IMR-90 (cell line): ENCODE measurements around the gene CELF6. TPM values are rescaled to one million over a fixed set of nuclear protein-coding genes. Genes with fewer than 3 reads are reported as not detected.

ENCODE experiments used
- ATAC-seq: fragments of 200-7000 bp; cut with Tn5 transposase; 2 replicates; pipeline ENCODE4 v1.9.1; 2020; ENCODE audit warnings: low read depth, mild to moderate bottlenecking, moderate library complexity
- BruUV-seq: library from RNA; stranded (reverse); fragments of 400-500 nt; replicated peaks from 2 replicates; lab custom pipeline; 2021; lab: Mats Ljungman, UMichigan
- CTCF ChIA-PET: fragments of 300-600 bp; formaldehyde crosslinking; extraction: SDS; loops from one replicate; lab custom pipeline; 2021; ENCODE audit warnings: antibody characterized with exemption; lab: Yijun Ruan, JAX
- POLR2A ChIA-PET: fragments of 300-600 bp; sonication (Branson Sonifier 250); formaldehyde crosslinking; loops from one replicate; lab custom pipeline; 2022; ENCODE audit warnings: antibody characterized with exemption; ENCODE audit not compliant: unreplicated experiment; lab: Charles Lee
- DNase-seq: peaks from one replicate; pipeline ENCODE4 v3.0.0; 2013
- H2AFZ ChIP-seq: replicated peaks from 2 replicates; pipeline ENCODE3; 2013; ENCODE audit warnings: low read length, mild to moderate bottlenecking; ENCODE audit not compliant: poor library complexity
- H2AK5ac ChIP-seq: 2 replicates; pipeline ENCODE4 v1.6.1; 2013; ENCODE audit warnings: low read depth, low read length, inconsistent platforms
- H2AK9ac ChIP-seq: replicated peaks from 2 replicates; pipeline ENCODE3; 2013; ENCODE audit warnings: mild to moderate bottlenecking, low read depth, low read length, moderate library complexity; ENCODE audit not compliant: poor library complexity
- H2BK120ac ChIP-seq: 2 replicates; pipeline ENCODE4 v1.6.1; 2013; ENCODE audit warnings: low read depth, low read length, inconsistent platforms
- H2BK15ac ChIP-seq: 3 replicates; pipeline ENCODE4 v1.6.1; 2013; ENCODE audit warnings: low read depth, low read length, inconsistent platforms
- H2BK20ac ChIP-seq: 2 replicates; pipeline ENCODE4 v1.6.1; 2013; ENCODE audit warnings: low read depth, mild to moderate bottlenecking, inconsistent platforms, low read length, moderate library complexity
- H2BK5ac ChIP-seq: 2 replicates; pipeline ENCODE4 v1.6.1; 2013; ENCODE audit warnings: mild to moderate bottlenecking, low read depth, low read length, inconsistent platforms; ENCODE audit not compliant: poor library complexity, severe bottlenecking
- H3K14ac ChIP-seq: replicated peaks from 2 replicates; pipeline ENCODE4 v1.6.1; 2013; ENCODE audit warnings: low read depth, low read length, inconsistent platforms
- H3K18ac ChIP-seq: 2 replicates; pipeline ENCODE4 v1.6.1; 2013; ENCODE audit warnings: low read depth, low read length, control low read depth
- H3K23ac ChIP-seq: 2 replicates; pipeline ENCODE4 v1.6.1; 2013; ENCODE audit warnings: low read depth, low read length, inconsistent platforms
- H3K27ac ChIP-seq: 2 replicates; pipeline ENCODE4 v1.5.1; 2013; ENCODE audit warnings: mild to moderate bottlenecking, control low read depth, low read length; ENCODE audit not compliant: insufficient read depth
- H3K27me3 ChIP-seq: 2 replicates; pipeline ENCODE4 v1.6.1; 2013; ENCODE audit warnings: low read length; ENCODE audit not compliant: control insufficient read depth, insufficient read depth
- H3K36me3 ChIP-seq: 2 replicates; pipeline ENCODE4 v1.6.1; 2013; ENCODE audit warnings: low read length, mixed read lengths; ENCODE audit not compliant: control insufficient read depth, insufficient read depth
- H3K4ac ChIP-seq: 2 replicates; pipeline ENCODE4 v1.6.1; 2013; ENCODE audit warnings: low read depth, low read length, inconsistent platforms
- H3K4me1 ChIP-seq: 2 replicates; pipeline ENCODE4 v1.6.1; 2013; ENCODE audit warnings: low read length, mixed read lengths; ENCODE audit not compliant: control insufficient read depth, insufficient read depth
- H3K4me2 ChIP-seq: 2 replicates; pipeline ENCODE4 v1.6.1; 2013; ENCODE audit warnings: low read depth, mild to moderate bottlenecking, control low read depth, low read length, moderate library complexity
- H3K4me3 ChIP-seq: 2 replicates; pipeline ENCODE4 v1.5.1; 2013; ENCODE audit warnings: low read depth, mild to moderate bottlenecking, control low read depth, low read length, moderate library complexity; ENCODE audit not compliant: insufficient read depth
- H3K56ac ChIP-seq: 2 replicates; pipeline ENCODE4 v1.6.1; 2013; ENCODE audit warnings: low read length, inconsistent platforms; ENCODE audit not compliant: insufficient read depth; ENCODE audit errors: extremely low read depth
- H3K79me1 ChIP-seq, 2 experiments: 2 replicates each; pipeline ENCODE4 v1.6.1; 2013; ENCODE audit warnings: low read length in 2 of 2, inconsistent platforms in 1 of 2, low read depth in 1 of 2
- H3K9ac ChIP-seq: 2 replicates; pipeline ENCODE4 v1.6.1; 2013; ENCODE audit warnings: low read depth, low read length, control low read depth
- H3K9me1 ChIP-seq: 2 replicates; pipeline ENCODE4 v1.6.1; 2013; ENCODE audit warnings: low read length, inconsistent platforms; ENCODE audit not compliant: insufficient read depth
- H3K9me3 ChIP-seq: 2 replicates; pipeline ENCODE4 v1.6.1; 2013; ENCODE audit warnings: low read length; ENCODE audit not compliant: control insufficient read depth, insufficient read depth
- H4K20me1 ChIP-seq: 2 replicates; pipeline ENCODE4 v1.6.1; 2013; ENCODE audit warnings: low read length, inconsistent platforms; ENCODE audit not compliant: insufficient read depth
- H4K5ac ChIP-seq: 2 replicates; pipeline ENCODE4 v1.6.1; 2013; ENCODE audit warnings: mild to moderate bottlenecking, low read depth, low read length, control low read depth
- H4K8ac ChIP-seq, 2 experiments: 2 replicates each; pipeline ENCODE4 v1.6.1; 2013; ENCODE audit warnings: low read depth in 2 of 2, low read length in 2 of 2, control low read depth in 1 of 2, inconsistent platforms in 1 of 2
- H4K91ac ChIP-seq: 2 replicates; pipeline ENCODE4 v1.6.1; 2013; ENCODE audit warnings: low read depth, low read length, inconsistent platforms; ENCODE audit not compliant: insufficient read depth
- FOS ChIP-seq: fragments of 150-350 bp; IDR thresholded peaks from 2 replicates; pipeline ENCODE4 v1.6.1; 2016; ENCODE audit warnings: low read depth, low read length
- MAFK ChIP-seq: IDR thresholded peaks from 2 replicates; pipeline ENCODE4 v1.6.1; 2012; ENCODE audit warnings: low read depth, low read length, improper control_type of control experiment
- MAZ ChIP-seq: IDR thresholded peaks from 2 replicates; pipeline ENCODE4 v1.6.1; 2012; ENCODE audit warnings: low read depth, mild to moderate bottlenecking, low read length, improper control_type of control experiment, moderate library complexity, borderline replicate concordance
- MXI1 ChIP-seq: IDR thresholded peaks from 2 replicates; pipeline ENCODE4 v1.6.1; 2012; ENCODE audit warnings: low read depth, mild to moderate bottlenecking, low read length, moderate library complexity, borderline replicate concordance
- RAD21 ChIP-seq: IDR thresholded peaks from 2 replicates; pipeline ENCODE4 v1.6.1; 2012; ENCODE audit warnings: low read length, improper control_type of control experiment
- RFX5 ChIP-seq: IDR thresholded peaks from 2 replicates; pipeline ENCODE4 v1.8.0; 2012; ENCODE audit warnings: low read depth, mild to moderate bottlenecking, low read length, moderate library complexity
- WGBS, 2 experiments: methylation state at CpG; one replicate each; pipeline versions ENCODE4 v1.1.5 to v1.1.7; 2013; ENCODE audit warnings: missing lambda C conversion rate in 2 of 2; ENCODE audit not compliant: insufficient read length in 1 of 2; ENCODE audit errors: extremely low coverage in 2 of 2; 5-methylcytosine and 5-hydroxymethylcytosine counted together
- dilution Hi-C: fragments of 300-500 bp; cut with HindIII; formaldehyde crosslinking; loops from one replicate; pipeline ENCODE4 v1.14.3; 2018; ENCODE audit warnings: low sequenced_read_pairs; ENCODE audit not compliant: unreplicated experiment
- in situ Hi-C: fragments of 300-500 bp; cut with MboI; formaldehyde crosslinking; loops from 3 replicates; pipeline ENCODE4 v1.14.3; 2019; ENCODE audit warnings: low sequenced_read_pairs, inconsistent platforms, mixed read lengths
- intact Hi-C: fragments of 100-400 bp; cut with micrococcal nuclease; formaldehyde crosslinking; loops from 2 replicates; pipeline ENCODE4 v1.10.0; 2022
- polyA plus RNA-seq, 3 experiments: library from polyadenylated mRNA; depleted of rRNA; stranded (reverse); fragments of >200 nt; gene quantifications; 2 replicates each; pipeline ENCODE4 v1.2.3, GENCODE V29; 2012; ENCODE audit warnings: low replicate concordance in 1 of 3
- total RNA-seq: library from RNA; depleted of rRNA; stranded (reverse); fragments of >200 nt; gene quantifications from 2 replicates; pipeline ENCODE4 v1.2.3, GENCODE V29; 2012
- TF ChIP-seq, protein P1 (sequence below): fragments of 150-350 bp; IDR thresholded peaks from 2 replicates; pipeline ENCODE4 v1.6.1; 2017; ENCODE audit warnings: mild to moderate bottlenecking, antibody characterized with exemption, low read length, low read depth
- TF ChIP-seq, protein P2 (sequence below): conservative IDR thresholded peaks from 2 replicates; pipeline ENCODE4 v1.5.1; 2012; ENCODE audit warnings: mild to moderate bottlenecking, low read depth, low read length, improper control_type of control experiment
- TF ChIP-seq, protein P3 (sequence below): fragments of 150-350 bp; IDR thresholded peaks from 2 replicates; pipeline ENCODE4 v1.6.1; 2016; ENCODE audit warnings: low read depth, mild to moderate bottlenecking, low read length, moderate library complexity, borderline replicate concordance

Gene CELF6
- total and polyA plus RNA-seq, 2 of the 4 experiments (the other 2 are of a cell fraction) = 0.07 TPM; not detected in 1

DNA sequence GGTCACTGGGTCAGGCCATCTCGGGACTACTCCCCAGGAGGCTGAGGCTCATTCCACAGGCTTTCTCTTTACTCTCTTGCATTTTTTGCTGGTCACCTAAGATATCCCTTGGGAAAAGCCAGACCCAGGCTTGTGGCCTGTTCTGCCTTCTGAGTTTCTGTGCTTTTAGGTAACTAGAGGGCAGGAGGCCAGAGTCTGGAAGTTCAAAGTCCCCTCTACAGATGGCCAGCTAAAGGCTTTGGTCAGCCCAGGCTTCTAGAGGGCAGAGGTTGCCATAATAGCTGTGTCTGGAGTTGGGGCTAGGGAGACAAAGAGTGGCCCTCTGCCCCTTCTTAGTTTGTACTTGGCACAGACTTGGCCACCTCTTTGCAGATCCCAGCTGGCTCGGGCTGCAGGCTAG, 39.2 kb downstream of the CELF6 start:
- no peaks in the 10 kb centered on the region for H3K36me3 ChIP-seq
- POLR2A ChIA-PET = no interaction called here
- peaks cover 8% of the 10 kb centered on the region for H3K27me3 ChIP-seq
- dilution Hi-C loops (no loop called here), intact Hi-C loops (no loop called here), in situ Hi-C loops (no loop called here)
- no CpG with 5 or more reads among the region's 2 CpGs for WGBS, 2 experiments
- H3K9me1 ChIP-seq = no peaks in the 10 kb centered on the region
- no peak overlapping the region for H4K5ac ChIP-seq
- no peak overlapping the region for H2BK15ac ChIP-seq
- no peak overlapping the region for H2AFZ ChIP-seq
- H3K9me3 ChIP-seq = no peaks in the 10 kb centered on the region
- DNase-seq (no peak), ATAC-seq (no peak; the same call in 1 of the 2 replicates)
- H3K4me1 ChIP-seq = no peaks in the 10 kb centered on the region
- H2BK20ac ChIP-seq = no peak overlapping the region
- H3K9ac ChIP-seq = no peak overlapping the region
- no peak overlapping the region for H4K8ac ChIP-seq
- no peaks in the 10 kb centered on the region; the same call in 1 of the 2 replicates for H4K20me1 ChIP-seq
- TF ChIP-seq MXI1 (no peak), RFX5 (no peak), FOS (no peak), MAFK (no peak), MAZ (no peak), RAD21 (no peak)
- TF ChIP-seq, protein P1, sequence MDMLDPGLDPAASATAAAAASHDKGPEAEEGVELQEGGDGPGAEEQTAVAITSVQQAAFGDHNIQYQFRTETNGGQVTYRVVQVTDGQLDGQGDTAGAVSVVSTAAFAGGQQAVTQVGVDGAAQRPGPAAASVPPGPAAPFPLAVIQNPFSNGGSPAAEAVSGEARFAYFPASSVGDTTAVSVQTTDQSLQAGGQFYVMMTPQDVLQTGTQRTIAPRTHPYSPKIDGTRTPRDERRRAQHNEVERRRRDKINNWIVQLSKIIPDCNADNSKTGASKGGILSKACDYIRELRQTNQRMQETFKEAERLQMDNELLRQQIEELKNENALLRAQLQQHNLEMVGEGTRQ = no peak
- TF ChIP-seq, protein P2, sequence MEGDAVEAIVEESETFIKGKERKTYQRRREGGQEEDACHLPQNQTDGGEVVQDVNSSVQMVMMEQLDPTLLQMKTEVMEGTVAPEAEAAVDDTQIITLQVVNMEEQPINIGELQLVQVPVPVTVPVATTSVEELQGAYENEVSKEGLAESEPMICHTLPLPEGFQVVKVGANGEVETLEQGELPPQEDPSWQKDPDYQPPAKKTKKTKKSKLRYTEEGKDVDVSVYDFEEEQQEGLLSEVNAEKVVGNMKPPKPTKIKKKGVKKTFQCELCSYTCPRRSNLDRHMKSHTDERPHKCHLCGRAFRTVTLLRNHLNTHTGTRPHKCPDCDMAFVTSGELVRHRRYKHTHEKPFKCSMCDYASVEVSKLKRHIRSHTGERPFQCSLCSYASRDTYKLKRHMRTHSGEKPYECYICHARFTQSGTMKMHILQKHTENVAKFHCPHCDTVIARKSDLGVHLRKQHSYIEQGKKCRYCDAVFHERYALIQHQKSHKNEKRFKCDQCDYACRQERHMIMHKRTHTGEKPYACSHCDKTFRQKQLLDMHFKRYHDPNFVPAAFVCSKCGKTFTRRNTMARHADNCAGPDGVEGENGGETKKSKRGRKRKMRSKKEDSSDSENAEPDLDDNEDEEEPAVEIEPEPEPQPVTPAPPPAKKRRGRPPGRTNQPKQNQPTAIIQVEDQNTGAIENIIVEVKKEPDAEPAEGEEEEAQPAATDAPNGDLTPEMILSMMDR = no peak
- TF ChIP-seq, protein P3, sequence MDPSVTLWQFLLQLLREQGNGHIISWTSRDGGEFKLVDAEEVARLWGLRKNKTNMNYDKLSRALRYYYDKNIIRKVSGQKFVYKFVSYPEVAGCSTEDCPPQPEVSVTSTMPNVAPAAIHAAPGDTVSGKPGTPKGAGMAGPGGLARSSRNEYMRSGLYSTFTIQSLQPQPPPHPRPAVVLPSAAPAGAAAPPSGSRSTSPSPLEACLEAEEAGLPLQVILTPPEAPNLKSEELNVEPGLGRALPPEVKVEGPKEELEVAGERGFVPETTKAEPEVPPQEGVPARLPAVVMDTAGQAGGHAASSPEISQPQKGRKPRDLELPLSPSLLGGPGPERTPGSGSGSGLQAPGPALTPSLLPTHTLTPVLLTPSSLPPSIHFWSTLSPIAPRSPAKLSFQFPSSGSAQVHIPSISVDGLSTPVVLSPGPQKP = no peak
- no TSS peak for BruUV-seq
- no peak overlapping the region for H2AK9ac ChIP-seq
- no peaks in the 10 kb centered on the region for H3K79me1 ChIP-seq
- H4K91ac ChIP-seq = no peak overlapping the region
- no peak overlapping the region for H3K4me2 ChIP-seq
- no peak overlapping the region for H2BK120ac ChIP-seq
- H3K56ac ChIP-seq = no peak overlapping the region
- no peak overlapping the region for H2AK5ac ChIP-seq
- no peak overlapping the region for H3K23ac ChIP-seq
- no peak overlapping the region for H3K14ac ChIP-seq
- CTCF ChIA-PET = no interaction called here
- H3K4me3 ChIP-seq = no peak overlapping the region
- H3K18ac ChIP-seq = no peak overlapping the region
- no peak overlapping the region for H3K27ac ChIP-seq
- H3K4ac ChIP-seq = no peak overlapping the region
- H2BK5ac ChIP-seq = no peak overlapping the region
